H1 (cell line): ENCODE measurements around the gene PLCB1. TPM values are rescaled to one million over a fixed set of nuclear protein-coding genes. Genes with fewer than 3 reads are reported as not detected.

Source experiments
- CTCF ChIA-PET: fragments of 300-600 bp; sonication (Branson Sonifier 250); formaldehyde crosslinking; loops from one replicate; lab custom pipeline; 2021; ENCODE audit not compliant: partially characterized antibody; lab: Charles Lee
- POLR2A ChIA-PET: fragments of 300-600 bp; sonication (Branson Sonifier 250); formaldehyde crosslinking; loops from one replicate; lab custom pipeline; 2021; ENCODE audit warnings: inconsistent platforms; ENCODE audit not compliant: partially characterized antibody; lab: Charles Lee
- DNase-seq, 2 experiments: peaks; one replicate each; pipeline versions ENCODE4 v3.0.0 to v3.0.0-alpha.2; 2010 to 2022; ENCODE audit warnings: low spot score in 2 of 2, low read depth in 1 of 2, mixed read lengths in 1 of 2
- FAIRE-seq: peaks from 2 replicates; lab custom pipeline; 2011; peaks lifted over from hg19 to GRCh38; lab: Jason Lieb, UNC
- H2AFZ ChIP-seq: 2 replicates; pipeline ENCODE4 v1.8.1; 2012; ENCODE audit warnings: low read length, inconsistent platforms
- H2AK5ac ChIP-seq: 2 replicates; pipeline ENCODE4 v1.6.1; 2013; ENCODE audit warnings: low read depth, low read length
- H2BK120ac ChIP-seq: replicated peaks from 2 replicates; pipeline ENCODE3; 2013; ENCODE audit warnings: low read depth, low read length, inconsistent platforms
- H2BK12ac ChIP-seq: 2 replicates; pipeline ENCODE4 v1.6.1; 2013; ENCODE audit warnings: low read depth, low read length
- H2BK15ac ChIP-seq: 2 replicates; pipeline ENCODE4 v1.6.1; 2013; ENCODE audit warnings: low read length
- H2BK20ac ChIP-seq: 2 replicates; pipeline ENCODE4 v1.6.1; 2013; ENCODE audit warnings: low read length
- H2BK5ac ChIP-seq: 2 replicates; pipeline ENCODE4 v1.6.1; 2013; ENCODE audit warnings: low read depth, low read length
- H3K14ac ChIP-seq: 2 replicates; pipeline ENCODE4 v1.6.1; 2013; ENCODE audit warnings: inconsistent platforms; ENCODE audit not compliant: insufficient read length
- H3K18ac ChIP-seq: 2 replicates; pipeline ENCODE4 v1.6.1; 2013; ENCODE audit warnings: low read length; ENCODE audit errors: extremely low read depth
- H3K23ac ChIP-seq: 2 replicates; pipeline ENCODE4 v1.6.1; 2013; ENCODE audit warnings: inconsistent platforms; ENCODE audit not compliant: insufficient read length
- H3K23me2 ChIP-seq: 2 replicates; pipeline ENCODE4 v1.6.1; 2013; ENCODE audit warnings: low read depth, low read length
- H3K27ac ChIP-seq: 2 replicates; pipeline ENCODE4 v1.6.1; 2011; ENCODE audit warnings: low read depth, low read length, inconsistent platforms
- H3K27me3 ChIP-seq, 4 experiments: replicated peaks in 1 of 4; 1 replicate in 1 of 4; 2 replicates in 3 of 4; pipeline versions ENCODE4 v1.6.1 to v1.8.1; 2011 to 2013; ENCODE audit warnings: low read length in 3 of 4, mild to moderate bottlenecking in 3 of 4, inconsistent platforms in 2 of 4, mixed read lengths in 2 of 4, moderate library complexity in 1 of 4; ENCODE audit not compliant: control insufficient read depth in 3 of 4, insufficient read depth in 3 of 4; ENCODE audit errors: extremely low read depth in 1 of 4
- H3K36me3 ChIP-seq, 4 experiments: 2 replicates each; pipeline versions ENCODE4 v1.6.1 to v1.8.1; 2011 to 2013; ENCODE audit warnings: mild to moderate bottlenecking in 4 of 4, low read length in 3 of 4, moderate library complexity in 2 of 4, control low read depth in 1 of 4, inconsistent platforms in 1 of 4; ENCODE audit not compliant: insufficient read depth in 4 of 4, control insufficient read depth in 2 of 4
- H3K4ac ChIP-seq: replicated peaks from 2 replicates; pipeline ENCODE3; 2013; ENCODE audit warnings: low read length, low read depth, mixed read lengths, inconsistent platforms; ENCODE audit not compliant: insufficient read length
- H3K4me1 ChIP-seq, 4 experiments: replicated peaks in 1 of 4; 1 replicate in 1 of 4; 2 replicates in 3 of 4; pipeline versions ENCODE4 v1.6.1 to v1.8.1; 2011 to 2013; ENCODE audit warnings: low read length in 3 of 4, inconsistent platforms in 2 of 4, mixed read lengths in 1 of 4; ENCODE audit not compliant: insufficient read depth in 4 of 4, control insufficient read depth in 3 of 4
- H3K4me2 ChIP-seq, 2 experiments: 2 replicates each; pipeline versions ENCODE4 v1.6.1 to v1.8.1; 2011 to 2013; ENCODE audit warnings: low read depth in 2 of 2, low read length in 2 of 2, control low read depth in 1 of 2, inconsistent platforms in 1 of 2, mild to moderate bottlenecking in 1 of 2; ENCODE audit not compliant: insufficient read depth in 1 of 2
- H3K4me3 ChIP-seq, 4 experiments: fragments of 200-600, 300-600 bp in 1 of 4; sonication (generic), shearing (Covaris generic), sonication (Bioruptor Twin) in 1 of 4; 2 replicates each; pipeline versions ENCODE4 v1.5.1 to v1.8.1; 2011 to 2016; ENCODE audit warnings: low read length in 4 of 4, low read depth in 3 of 4, control low read depth in 2 of 4, inconsistent platforms in 2 of 4, mild to moderate bottlenecking in 2 of 4, mixed read lengths in 1 of 4, moderate library complexity in 1 of 4; ENCODE audit not compliant: insufficient read depth in 2 of 4; ENCODE audit errors: extremely low read depth in 1 of 4
- H3K56ac ChIP-seq: replicated peaks from 2 replicates; pipeline ENCODE3; 2013; ENCODE audit warnings: low read depth, mild to moderate bottlenecking, mixed read lengths, low read length, inconsistent platforms; ENCODE audit not compliant: insufficient read length
- H3K79me1 ChIP-seq: 2 replicates; pipeline ENCODE4 v1.6.1; 2013; ENCODE audit warnings: low read depth, low read length, control low read depth
- H3K79me2 ChIP-seq, 2 experiments: 2 replicates each; pipeline versions ENCODE4 v1.6.1 to v1.8.1; 2012 to 2013; ENCODE audit warnings: low read length in 2 of 2, mild to moderate bottlenecking in 2 of 2, inconsistent platforms in 1 of 2; ENCODE audit not compliant: insufficient read depth in 2 of 2, control insufficient read depth in 1 of 2
- H3K9ac ChIP-seq, 4 experiments: replicated peaks in 1 of 4; 1 replicate in 1 of 4; 2 replicates in 3 of 4; pipeline versions ENCODE4 v1.6.1 to v1.8.1; 2011 to 2013; ENCODE audit warnings: low read depth in 3 of 4, low read length in 3 of 4, control low read depth in 2 of 4, mild to moderate bottlenecking in 2 of 4, moderate library complexity in 2 of 4, inconsistent platforms in 1 of 4; ENCODE audit errors: extremely low read depth in 1 of 4
- H3K9me3 ChIP-seq, 2 experiments: 2 replicates each; pipeline versions ENCODE4 v1.6.1 to v1.8.1; 2012 to 2013; ENCODE audit warnings: mild to moderate bottlenecking in 2 of 2, moderate library complexity in 2 of 2, control low read depth in 1 of 2, inconsistent platforms in 1 of 2, low read depth in 1 of 2, low read length in 1 of 2, mixed read lengths in 1 of 2; ENCODE audit not compliant: insufficient read depth in 2 of 2
- H4K20me1 ChIP-seq, 2 experiments: replicated peaks in 1 of 2; 2 replicates each; pipeline versions ENCODE3 to v1.8.1; 2011 to 2013; ENCODE audit warnings: inconsistent platforms in 2 of 2, low read length in 2 of 2, mild to moderate bottlenecking in 1 of 2; ENCODE audit not compliant: insufficient read depth in 2 of 2, control insufficient read depth in 1 of 2
- H4K5ac ChIP-seq: 2 replicates; pipeline ENCODE4 v1.6.1; 2013; ENCODE audit warnings: low read length, low read depth, mixed read lengths, inconsistent platforms; ENCODE audit not compliant: insufficient read length
- H4K8ac ChIP-seq: 2 replicates; pipeline ENCODE4 v1.8.0; 2013; ENCODE audit warnings: mild to moderate bottlenecking, moderate library complexity, low read length, inconsistent platforms; ENCODE audit not compliant: insufficient read depth; ENCODE audit errors: extremely low read depth
- H4K91ac ChIP-seq: replicated peaks from 2 replicates; pipeline ENCODE3; 2013; ENCODE audit warnings: low read length, mixed read lengths, inconsistent platforms; ENCODE audit not compliant: insufficient read length
- ASH2L ChIP-seq: fragments of 200-600, 300-600 bp; sonication (generic); IDR thresholded peaks from one replicate; pipeline ENCODE4 v1.7.1; 2017; ENCODE audit warnings: low read length
- BRCA1 ChIP-seq: IDR thresholded peaks from 2 replicates; pipeline ENCODE4 v1.6.1; 2012; ENCODE audit warnings: low read depth, low read length, improper control_type of control experiment
- CHD2 ChIP-seq: IDR thresholded peaks from 2 replicates; pipeline ENCODE4 v1.6.1; 2012; ENCODE audit warnings: low read length, improper control_type of control experiment
- CREB1 ChIP-seq: IDR thresholded peaks from 2 replicates; pipeline ENCODE4 v1.6.1; 2012; ENCODE audit warnings: inconsistent platforms
- EP300 ChIP-seq, 2 experiments: IDR thresholded peaks; 1 replicate in 1 of 2; 2 replicates in 1 of 2; pipeline ENCODE4 v1.6.1; 2011 to 2012; ENCODE audit warnings: low read depth in 2 of 2, low read length in 2 of 2, mild to moderate bottlenecking in 2 of 2, borderline replicate concordance in 1 of 2, inconsistent platforms in 1 of 2, moderate library complexity in 1 of 2
- EZH2 ChIP-seq: fragments of 200-600 bp; sonication (generic); IDR thresholded peaks from 2 replicates; pipeline ENCODE4 v1.7.1; 2012; ENCODE audit warnings: low read depth, mild to moderate bottlenecking, moderate library complexity, low read length, inconsistent platforms; ENCODE audit not compliant: severe bottlenecking
- JUN ChIP-seq: IDR thresholded peaks from 2 replicates; pipeline ENCODE4 v1.6.1; 2011; ENCODE audit warnings: low read depth, mild to moderate bottlenecking, improper control_type of control experiment, low read length
- KDM5A ChIP-seq: fragments of 200-600 bp; IDR thresholded peaks from 2 replicates; pipeline ENCODE4 v1.7.1; 2012; ENCODE audit warnings: mild to moderate bottlenecking, low read length, inconsistent platforms, mixed read lengths
- PHF8 ChIP-seq: fragments of 200-600 bp; sonication (generic); conservative IDR thresholded peaks from 2 replicates; pipeline ENCODE4 v1.7.1; 2012; ENCODE audit warnings: low read depth, mild to moderate bottlenecking, inconsistent platforms, low read length, moderate library complexity
- POU5F1 ChIP-seq: IDR thresholded peaks from 2 replicates; pipeline ENCODE4 v1.6.1; 2011; ENCODE audit warnings: low read depth, mild to moderate bottlenecking, low read length, moderate library complexity
- TAF7 ChIP-seq: optimal IDR thresholded peaks from 2 replicates; pipeline ENCODE3; 2011; ENCODE audit warnings: low read depth, mild to moderate bottlenecking, inconsistent platforms, low read length, moderate library complexity, borderline replicate concordance
- TCF12 ChIP-seq: IDR thresholded peaks from 2 replicates; pipeline ENCODE4 v1.6.1; 2011; ENCODE audit warnings: low read depth, mild to moderate bottlenecking, low read length
- YY1 ChIP-seq: IDR thresholded peaks from 2 replicates; pipeline ENCODE4 v1.6.1; 2011; ENCODE audit warnings: low read depth, mild to moderate bottlenecking, low read length
- WGBS, 2 experiments: shearing (Covaris generic) in 1 of 2; methylation state at CpG; one replicate each; pipeline versions ENCODE4 v1.1.6 to v1.1.7; 2013 to 2015; ENCODE audit warnings: low lambda C conversion rate in 2 of 2, mixed read lengths in 2 of 2, inconsistent platforms in 1 of 2, low coverage in 1 of 2, missing lambda C conversion rate in 1 of 2; ENCODE audit not compliant: insufficient replicate concordance in 2 of 2, insufficient coverage in 1 of 2, insufficient read length in 1 of 2; ENCODE audit errors: extremely low coverage in 1 of 2, missing lambda C conversion rate in 1 of 2; 5-methylcytosine and 5-hydroxymethylcytosine counted together
- polyA plus RNA-seq, 7 experiments: library from polyadenylated mRNA; depleted of rRNA in 3 of 7; stranded (reverse) in 5 of 7; unstranded in 2 of 7; fragments of >200 nt in 5 of 7; fragments of 200-250 nt in 2 of 7; gene quantifications; 1 replicate in 5 of 7; 2 replicates in 1 of 7; 4 replicates in 1 of 7; pipeline versions ENCODE4 v1.2.1 to v1.2.3, GENCODE V29; 2011 to 2013; ENCODE audit warnings: missing spikeins in 2 of 7, mixed read lengths in 2 of 7
- total RNA-seq: library from RNA; stranded (reverse); fragmentation: NEBNext Ultra II Directional; extraction: Animal tissue kit (Norgen Biotek cat#: 25700); gene quantifications from 2 replicates; pipeline ENCODE4 v1.2.1, GENCODE V29; 2021
- TF ChIP-seq, protein P1 (sequence below): IDR thresholded peaks from 2 replicates; pipeline ENCODE4 v1.6.1; 2012; ENCODE audit warnings: inconsistent platforms
- TF ChIP-seq, protein P2 (sequence below): IDR thresholded peaks from 2 replicates; pipeline ENCODE4 v1.6.1; 2011; ENCODE audit warnings: low read depth, mild to moderate bottlenecking, low read length; ENCODE audit not compliant: insufficient read depth

The PLCB1 gene
- total and polyA plus RNA-seq, 2 of the 8 experiments (the other 6 are each of a cell fraction or from before 2014, with no cell fraction given): 2.6 to 9.1 TPM

DNA sequence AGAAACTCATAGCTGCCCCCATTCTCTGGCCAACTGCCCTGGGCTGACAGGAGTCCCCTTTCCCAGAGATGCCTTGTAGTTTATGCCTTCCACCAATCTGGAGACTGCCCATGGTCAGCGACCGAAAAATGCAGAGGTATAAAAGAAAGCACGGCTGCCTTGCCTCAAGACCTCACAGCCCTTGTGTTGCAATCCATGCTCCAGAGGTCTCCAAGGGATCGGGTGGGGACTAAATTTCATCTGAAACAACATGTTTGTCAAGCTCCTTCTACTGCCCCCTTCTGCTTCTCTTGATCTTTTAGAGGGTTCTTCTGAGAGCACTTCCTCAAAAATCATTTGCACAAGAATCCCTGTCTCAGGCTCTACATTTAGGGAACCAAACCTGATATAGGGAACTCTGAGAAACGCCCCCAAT is 128.8 kb downstream of the PLCB1 start:
- Histone ChIP-seq H3K79me1 (no peaks in the 10 kb centered on the region), H2AFZ (no peak overlapping the region), H3K56ac (no peak overlapping the region), H3K9me3 (no peaks in the 10 kb centered on the region), H3K79me2 (no peaks in the 10 kb centered on the region), H3K4me1 (no peaks in the 10 kb centered on the region), H3K27me3 (no peaks in the 10 kb centered on the region; a peak in 1 of 7 replicates), H2BK15ac (no peak overlapping the region), H4K20me1 (no peaks in the 10 kb centered on the region)
- TF ChIP-seq ASH2L (no peak), CHD2 (no peak), EZH2 (no peak), KDM5A (no peak), PHF8 (no peak), BRCA1 (no peak), TAF7 (no peak), POU5F1 (no peak), EP300 (IDR thresholded peaks at IDR 0.05; ENCODE audit: borderline replicate concordance in 1 of 2, low read depth in 2 of 2, low read length in 2 of 2) (no peak), JUN (no peak), CREB1 (no peak), TCF12 (no peak), YY1 (no peak)
- TF ChIP-seq, protein P1, sequence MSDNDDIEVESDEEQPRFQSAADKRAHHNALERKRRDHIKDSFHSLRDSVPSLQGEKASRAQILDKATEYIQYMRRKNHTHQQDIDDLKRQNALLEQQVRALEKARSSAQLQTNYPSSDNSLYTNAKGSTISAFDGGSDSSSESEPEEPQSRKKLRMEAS: no peak
- TF ChIP-seq, protein P2, sequence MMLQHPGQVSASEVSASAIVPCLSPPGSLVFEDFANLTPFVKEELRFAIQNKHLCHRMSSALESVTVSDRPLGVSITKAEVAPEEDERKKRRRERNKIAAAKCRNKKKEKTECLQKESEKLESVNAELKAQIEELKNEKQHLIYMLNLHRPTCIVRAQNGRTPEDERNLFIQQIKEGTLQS: no peak
- TF ChIP-seq, all 59 proteins: peak for 0
- no peak overlapping the region for H3K23ac ChIP-seq
- no peak overlapping the region for H4K8ac ChIP-seq
- ChIA-PET CTCF (interaction anchor here (0.7 to 1.6 kb wide), 6 partner anchors 11 to 1882 kb away, joined by 3 to 6 read pairs (median 4); partner anchors contain the start of gene PLCB1), POLR2A (no interaction called here)
- no peaks in the 10 kb centered on the region for H3K23me2 ChIP-seq
- H2AK5ac ChIP-seq: no peak overlapping the region
- H3K9ac ChIP-seq: no peak overlapping the region
- H4K91ac ChIP-seq: no peak overlapping the region
- no peak overlapping the region for H3K4ac ChIP-seq
- FAIRE-seq: no peak
- WGBS, 2 experiments: 94% methylated on average over 5 of the region's 5 CpGs; no CpG with 5 or more reads in 1 of the 2 experiments
- H4K5ac ChIP-seq: no peak overlapping the region
- no peak overlapping the region for H3K4me3 ChIP-seq
- no peak overlapping the region for H2BK12ac ChIP-seq
- no peak overlapping the region for H3K4me2 ChIP-seq
- no peak overlapping the region for H2BK20ac ChIP-seq
- no peaks in the 10 kb centered on the region for H3K36me3 ChIP-seq
- H3K14ac ChIP-seq: no peak overlapping the region
- no peak overlapping the region for H2BK120ac ChIP-seq
- H3K18ac ChIP-seq: no peak overlapping the region
- H3K27ac ChIP-seq: no peak overlapping the region
- no peak for DNase-seq
- H2BK5ac ChIP-seq: no peak overlapping the region
